ENCODE data around the gene SSUH2.

The SSUH2 gene

DNA sequence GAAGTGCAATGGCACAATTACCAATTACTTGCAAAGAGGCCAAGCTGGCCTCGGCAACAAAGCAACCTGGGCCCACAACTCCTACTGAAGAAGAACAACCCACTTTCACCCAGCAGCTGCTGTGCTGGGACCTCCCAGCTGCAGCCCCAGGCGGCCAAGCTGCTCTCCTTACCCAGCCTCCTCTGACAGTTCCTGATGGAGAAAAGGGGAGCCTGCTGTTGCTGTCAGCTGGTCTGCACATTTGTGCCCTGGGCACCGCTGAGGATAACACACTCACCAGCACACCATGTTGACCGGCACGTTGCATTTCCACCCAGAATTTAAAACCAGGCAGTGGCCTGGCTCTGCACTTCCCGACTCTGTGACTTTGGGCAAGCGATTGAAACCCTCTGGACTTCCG, 33.6 kb downstream of the SSUH2 start:
- no peak for DNase-seq (ENCODE audit: low read depth, low spot score)

DNA sequence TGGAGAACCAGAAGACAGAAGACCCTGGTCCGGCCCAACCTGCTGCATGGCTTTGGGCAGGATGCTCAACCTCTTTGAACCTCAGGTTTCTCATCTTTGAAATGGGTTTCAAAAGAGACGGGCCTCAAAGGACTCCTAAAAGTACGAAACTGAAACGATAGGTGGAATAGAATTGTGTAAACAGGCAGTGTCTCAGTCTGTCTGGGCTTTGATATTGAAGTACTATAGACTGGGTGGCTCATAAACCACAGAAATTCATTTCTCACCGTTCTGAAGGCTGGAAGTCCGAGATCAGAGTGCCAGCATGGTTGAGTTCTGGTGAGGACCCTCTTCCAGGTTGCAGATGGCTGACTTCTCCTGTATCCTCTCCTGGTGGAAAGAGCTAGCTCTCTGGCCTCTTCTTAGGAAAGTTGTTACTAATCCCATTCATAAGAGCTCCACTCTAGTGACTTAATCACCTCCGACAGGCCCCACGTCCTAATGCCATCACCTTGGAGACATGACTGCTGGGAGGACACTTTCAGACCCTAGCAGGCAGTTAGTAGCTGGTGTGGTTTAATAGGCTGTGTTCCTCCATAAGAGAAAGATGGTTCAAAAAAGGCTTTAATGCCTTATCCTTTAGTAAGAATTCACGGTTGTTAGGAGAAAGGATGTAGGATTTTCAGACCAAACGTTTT, 35.7 kb downstream of the SSUH2 start:
- DNase-seq (ENCODE audit: low read depth, low spot score) = no peak

DNA sequence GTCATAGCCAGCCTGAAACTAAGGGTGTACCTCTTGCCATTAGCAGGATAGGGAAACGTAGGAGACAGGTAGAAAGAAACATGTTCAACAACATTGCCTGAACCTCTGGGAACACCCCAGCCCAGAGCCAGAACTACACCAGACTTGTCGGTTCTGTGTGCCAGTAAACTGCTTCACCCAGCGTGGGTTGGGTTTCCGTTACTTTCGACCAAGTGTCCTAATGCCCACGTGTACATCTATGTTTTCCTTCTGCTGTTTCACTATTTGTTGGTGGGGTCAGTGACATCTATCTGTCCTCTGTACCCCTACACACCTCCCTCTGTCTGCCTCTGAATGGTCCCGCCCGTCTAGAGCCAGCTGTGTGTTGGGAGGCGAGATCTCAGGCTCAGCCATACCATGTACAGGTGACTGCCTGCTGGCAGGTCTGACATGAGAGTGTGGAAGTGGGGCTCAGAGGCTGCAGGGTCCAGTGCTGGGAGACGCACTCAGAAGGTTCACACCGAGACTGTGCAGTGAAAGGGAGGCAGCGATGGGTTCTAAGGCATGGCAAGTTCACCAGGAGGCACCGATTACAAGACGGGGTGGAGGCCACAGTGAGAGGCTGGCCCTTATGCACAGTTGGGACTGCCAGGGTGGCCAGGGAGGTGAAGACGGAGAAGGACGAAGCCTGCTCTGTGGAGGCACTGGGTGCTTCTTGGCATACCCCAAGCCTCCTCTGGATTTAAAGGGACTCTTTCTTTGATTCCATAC, 36.4 kb downstream of the SSUH2 start:
- no peak for DNase-seq (ENCODE audit: low read depth, low spot score)

- DNase-seq (ENCODE audit: low read depth, low spot score) = no peak
Measured at GRCh38 chr3:8607234-8608040, 37.2 kb downstream of the SSUH2 start.

DNA sequence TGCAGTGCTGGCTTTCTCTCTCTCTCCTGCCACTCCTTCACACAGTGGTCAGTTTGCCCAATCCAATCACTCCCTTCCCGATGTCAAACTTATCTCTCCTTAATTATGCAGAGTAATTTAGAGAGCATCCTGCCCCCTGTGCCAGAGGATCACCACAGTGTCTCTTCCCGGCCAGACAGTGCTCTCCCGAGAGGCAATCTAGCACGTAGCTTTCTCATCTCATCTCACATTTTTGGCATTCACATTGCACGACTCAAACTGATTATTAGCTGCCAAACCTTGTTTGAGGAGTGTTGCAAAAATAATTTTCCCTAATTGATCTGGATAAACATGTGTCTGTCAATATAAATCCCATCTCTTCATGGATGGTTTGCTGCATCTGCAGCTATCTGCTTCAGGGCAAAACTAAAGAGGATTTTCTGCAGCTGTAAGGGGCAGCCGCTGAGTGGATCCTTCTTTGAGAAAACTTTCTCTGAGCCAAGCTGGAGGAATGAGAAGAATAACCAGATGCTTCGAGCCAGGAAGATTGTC, 37.8 kb downstream of the SSUH2 start:
- no peak for DNase-seq (ENCODE audit: low read depth, low spot score)

DNA sequence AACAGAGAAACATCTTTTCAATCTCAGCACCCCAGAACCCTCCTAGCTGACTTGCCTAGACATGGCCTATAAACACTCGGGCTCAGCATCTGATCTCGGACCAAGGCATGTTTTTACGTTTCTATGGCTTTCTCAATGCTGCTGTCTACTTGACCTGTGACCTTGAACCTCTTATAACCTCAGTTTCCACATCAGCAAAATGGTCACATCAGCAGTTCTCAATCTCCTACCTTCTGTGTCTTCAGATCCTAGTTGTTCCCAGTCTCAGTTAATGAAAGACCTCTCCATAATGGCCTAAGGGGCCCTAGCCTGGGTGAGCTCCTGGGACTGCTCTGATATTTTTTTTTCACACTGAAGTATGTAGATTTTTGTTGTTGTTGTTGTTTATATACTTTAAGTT, 39.6 kb downstream of the SSUH2 start:
- no peak for DNase-seq (ENCODE audit: low read depth, low spot score)

DNA sequence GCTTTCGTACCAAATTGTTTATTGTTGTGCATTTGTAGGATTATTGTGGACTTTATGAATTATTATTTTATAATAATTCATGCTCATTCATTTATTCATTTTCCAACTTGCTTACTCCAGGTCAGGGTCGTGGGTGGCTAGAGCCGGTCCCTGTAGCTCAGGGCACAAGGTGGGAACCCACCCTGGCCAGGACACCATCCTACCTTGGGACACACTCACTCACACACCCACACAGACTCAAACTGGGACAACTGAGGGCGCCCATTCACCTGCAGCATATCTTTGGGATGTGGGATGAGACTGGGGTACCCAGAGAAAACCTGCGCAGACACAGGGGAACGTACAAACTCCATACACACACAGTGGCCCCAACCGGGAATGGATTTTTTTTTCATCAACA, 40.6 kb downstream of the SSUH2 start:
- DNase-seq (ENCODE audit: low read depth, low spot score) = no peak

GRCh38 chr3:8603115-8603710, 41.4 kb downstream of the SSUH2 start:
- no peak for DNase-seq (ENCODE audit: low read depth, low spot score)

DNA sequence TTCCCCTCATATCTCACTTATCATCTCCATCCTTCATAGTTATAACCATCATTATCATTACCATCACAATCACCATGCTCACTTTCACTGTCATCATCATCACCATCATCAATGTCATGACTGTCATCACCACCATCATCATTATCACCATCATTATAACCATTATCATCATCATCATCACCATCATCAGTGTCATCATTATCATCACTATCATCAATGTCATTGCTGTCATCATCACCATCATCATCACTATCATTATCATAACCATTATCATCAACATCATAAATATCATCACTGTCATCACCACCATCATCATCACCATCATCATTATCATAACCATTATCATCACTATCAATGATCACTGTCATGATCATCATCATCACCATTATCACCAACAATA, 44.1 kb downstream of the SSUH2 start:
- no peak for DNase-seq (ENCODE audit: low read depth, low spot score)

DNA sequence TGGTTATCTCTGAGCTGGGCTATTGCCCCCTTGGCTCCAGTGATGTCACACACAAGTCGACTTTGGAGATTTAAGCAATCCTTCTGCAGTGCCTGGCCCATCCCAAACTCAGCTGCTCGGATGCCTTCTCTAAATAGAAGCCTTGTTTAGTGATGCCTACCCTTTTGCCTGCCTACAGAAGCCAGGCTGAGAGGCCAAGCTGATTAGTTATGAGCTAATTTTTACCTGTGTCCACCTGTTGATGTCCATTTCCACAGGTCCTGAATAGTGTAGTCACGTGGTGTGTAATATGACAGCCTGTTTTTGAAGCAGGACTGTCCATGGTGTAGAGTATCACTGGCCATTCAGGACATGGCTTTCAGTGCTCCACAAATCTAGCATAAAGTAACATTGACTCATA, 45.5 kb downstream of the SSUH2 start:
- DNase-seq (ENCODE audit: low read depth, low spot score) = no peak

DNA sequence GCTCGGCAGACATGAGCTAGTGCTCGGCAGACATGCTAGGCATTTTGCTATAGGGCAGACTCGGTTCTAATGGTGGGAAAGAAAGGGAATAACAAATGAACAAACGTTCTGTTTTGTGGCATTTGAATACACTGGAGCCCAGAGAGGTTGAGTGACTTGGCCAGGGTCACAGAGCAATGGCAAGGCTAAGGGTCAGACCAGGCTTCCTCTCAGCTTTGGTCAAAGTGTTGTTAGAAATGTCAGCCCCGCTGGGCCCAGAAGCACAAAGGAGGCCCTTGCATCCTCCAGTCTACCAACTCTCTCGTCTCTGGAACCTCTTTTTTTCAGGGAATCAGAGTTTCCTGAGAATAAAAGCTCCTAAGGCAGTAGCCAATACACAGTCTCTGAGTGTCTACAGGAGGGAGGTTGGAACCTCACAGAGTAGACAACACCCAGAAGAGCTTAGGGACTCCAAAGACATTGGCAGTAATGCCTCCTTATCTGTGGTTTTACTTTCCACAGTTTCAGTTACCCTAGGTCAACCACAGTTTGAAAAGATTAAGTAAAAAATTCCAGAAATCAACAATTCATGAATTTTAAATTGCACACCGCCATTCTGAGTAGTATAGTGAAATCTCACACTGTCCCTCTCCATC, 47.3 kb downstream of the SSUH2 start:
- no peak for DNase-seq (ENCODE audit: low read depth, low spot score)

GRCh38 chr3:8596321-8597218, 48.0 kb downstream of the SSUH2 start:
- no peak for DNase-seq (ENCODE audit: low read depth, low spot score)

- DNase-seq (ENCODE audit: low read depth, low spot score) = no peak
Measured at GRCh38 chr3:8595695-8596115, 48.9 kb downstream of the SSUH2 start.

DNA sequence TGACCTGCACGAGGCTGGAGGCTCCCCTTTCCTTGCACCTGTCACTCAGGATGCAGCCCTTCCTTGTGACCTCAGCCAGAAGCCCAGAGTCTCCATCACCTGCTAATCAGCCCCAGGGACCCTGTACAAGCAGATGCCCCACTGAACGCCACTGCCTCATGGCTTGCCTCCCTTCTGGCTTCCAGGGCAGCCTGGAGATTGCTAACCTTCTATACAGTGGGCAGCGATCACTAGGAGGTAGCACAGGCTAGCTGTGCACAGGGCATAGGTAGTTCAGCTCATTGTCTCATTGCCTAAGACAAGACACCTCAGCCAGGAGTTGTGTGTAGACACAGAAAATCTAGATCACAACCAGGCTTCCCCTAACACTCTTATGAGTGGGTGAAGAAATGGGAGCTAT, 49.3 kb downstream of the SSUH2 start:
- no peak for DNase-seq (ENCODE audit: low read depth, low spot score)

- DNase-seq (ENCODE audit: low read depth, low spot score) = no peak
Measured at GRCh38 chr3:8593021-8593827, 51.4 kb downstream of the SSUH2 start.

GRCh38 chr3:8589880-8590556, 54.6 kb downstream of the SSUH2 start:
- no peak for DNase-seq (ENCODE audit: low read depth, low spot score)

DNA sequence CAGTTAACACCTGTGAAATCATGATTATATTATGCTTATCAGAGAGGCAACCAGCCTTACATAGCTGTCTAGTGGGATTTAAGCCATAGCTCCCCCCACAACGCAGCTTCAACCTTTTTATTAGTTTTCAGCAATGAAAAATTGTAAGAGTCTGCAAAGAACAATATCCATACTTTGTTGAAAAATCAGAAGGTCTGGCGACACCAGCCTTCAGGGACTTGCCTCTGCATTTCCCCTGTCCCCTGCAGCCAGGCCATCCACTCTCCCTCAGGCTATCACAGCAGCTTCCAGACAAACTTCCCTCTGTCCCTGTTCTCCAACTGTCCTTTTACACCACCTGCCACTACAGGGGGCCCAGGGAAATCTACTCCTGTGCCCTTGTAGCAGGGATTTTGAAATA, 59.9 kb downstream of the SSUH2 start:
- DNase-seq (ENCODE audit: low read depth, low spot score) = no peak

GRCh38 chr3:8581806-8582445, 62.7 kb downstream of the SSUH2 start:
- no peak for DNase-seq (ENCODE audit: low read depth, low spot score)
